Measurements from ENCODE around the gene LNP1. TPM values are rescaled to one million over a fixed set of nuclear protein-coding genes. Genes with fewer than 3 reads are reported as not detected.

LNP1 gene
- total RNA-seq, 1 donor from 2014 or later: 1.9 TPM

GRCh38 chr3:100500320-100500880 is 99.1 kb downstream of the LNP1 start:
- DNase-seq (no peak), ATAC-seq (no peak)
- Histone ChIP-seq H3K27ac (no peak overlapping the region), H3K4me3 (no peak overlapping the region), H3K36me3 (no peaks in the 10 kb centered on the region), H3K27me3 (no peaks in the 10 kb centered on the region), H3K9me3 (no peaks in the 10 kb centered on the region), H3K4me1 (no peaks in the 10 kb centered on the region)
- intact Hi-C loops (cut with DNase I): no loop called here
- TF ChIP-seq CTCF (IDR thresholded peaks at IDR 0.05): no peak

- no peak for DNase-seq
- Histone ChIP-seq H3K36me3 (no peaks in the 10 kb centered on the region), H3K27me3 (no peaks in the 10 kb centered on the region), H3K9me3 (no peaks in the 10 kb centered on the region), H3K4me3 (no peak overlapping the region), H3K27ac (no peak overlapping the region), H3K4me1 (no peaks in the 10 kb centered on the region)
- intact Hi-C loops (cut with DNase I): no loop called here
- ATAC-seq: no peak
- no peak for TF ChIP-seq CTCF (IDR thresholded peaks at IDR 0.05)
Observed at GRCh38 chr3:100503448-100503847, 102.1 kb downstream of the LNP1 start.

Other genes with a start within 250 kb of the LNP1 start
- 47.4 TPM for gene TBC1D23, start 140.5 kb upstream of the LNP1 start, total RNA-seq
- gene NIT2, start 66.8 kb upstream of the LNP1 start, total RNA-seq: 31.1 TPM
- 29.6 TPM for gene TOMM70, start 450 bp upstream of the LNP1 start, total RNA-seq
- gene TMEM45A, start 91.1 kb downstream of the LNP1 start, total RNA-seq: 15.9 TPM
- gene ADGRG7, start 208.1 kb downstream of the LNP1 start, total RNA-seq: not detected